AG10803 (cell line): ENCODE data around the gene FTO.

ENCODE experiments used
- DNase-seq: peaks from one replicate; pipeline ENCODE4 v3.0.0; 2010; ENCODE audit warnings: low read depth
- H3K4me3 ChIP-seq: 2 replicates; pipeline ENCODE4 v1.5.1; 2011; ENCODE audit warnings: mild to moderate bottlenecking, low read length, control low read depth
- TF ChIP-seq, protein P1 (sequence below): conservative IDR thresholded peaks from 2 replicates; pipeline ENCODE4 v1.5.1; 2011; ENCODE audit warnings: mild to moderate bottlenecking, low read length, control low read depth, inconsistent platforms

The FTO gene

GRCh38 chr16:53893731-53894435, 189.9 kb downstream of the FTO start:
- TF ChIP-seq, protein P1, sequence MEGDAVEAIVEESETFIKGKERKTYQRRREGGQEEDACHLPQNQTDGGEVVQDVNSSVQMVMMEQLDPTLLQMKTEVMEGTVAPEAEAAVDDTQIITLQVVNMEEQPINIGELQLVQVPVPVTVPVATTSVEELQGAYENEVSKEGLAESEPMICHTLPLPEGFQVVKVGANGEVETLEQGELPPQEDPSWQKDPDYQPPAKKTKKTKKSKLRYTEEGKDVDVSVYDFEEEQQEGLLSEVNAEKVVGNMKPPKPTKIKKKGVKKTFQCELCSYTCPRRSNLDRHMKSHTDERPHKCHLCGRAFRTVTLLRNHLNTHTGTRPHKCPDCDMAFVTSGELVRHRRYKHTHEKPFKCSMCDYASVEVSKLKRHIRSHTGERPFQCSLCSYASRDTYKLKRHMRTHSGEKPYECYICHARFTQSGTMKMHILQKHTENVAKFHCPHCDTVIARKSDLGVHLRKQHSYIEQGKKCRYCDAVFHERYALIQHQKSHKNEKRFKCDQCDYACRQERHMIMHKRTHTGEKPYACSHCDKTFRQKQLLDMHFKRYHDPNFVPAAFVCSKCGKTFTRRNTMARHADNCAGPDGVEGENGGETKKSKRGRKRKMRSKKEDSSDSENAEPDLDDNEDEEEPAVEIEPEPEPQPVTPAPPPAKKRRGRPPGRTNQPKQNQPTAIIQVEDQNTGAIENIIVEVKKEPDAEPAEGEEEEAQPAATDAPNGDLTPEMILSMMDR = no peak
- peak; percentile 63 for DNase-seq
- no peak overlapping the region for H3K4me3 ChIP-seq

- DNase-seq = no peak
- no peak overlapping the region for H3K4me3 ChIP-seq
- TF ChIP-seq, protein P1 = no peak
Observed at GRCh38 chr16:53894686-53895085, 190.7 kb downstream of the FTO start.

- no peak for DNase-seq
- no peak overlapping the region for H3K4me3 ChIP-seq
- TF ChIP-seq, protein P1 = no peak
Observed at GRCh38 chr16:53895433-53895832, 191.5 kb downstream of the FTO start.

DNA sequence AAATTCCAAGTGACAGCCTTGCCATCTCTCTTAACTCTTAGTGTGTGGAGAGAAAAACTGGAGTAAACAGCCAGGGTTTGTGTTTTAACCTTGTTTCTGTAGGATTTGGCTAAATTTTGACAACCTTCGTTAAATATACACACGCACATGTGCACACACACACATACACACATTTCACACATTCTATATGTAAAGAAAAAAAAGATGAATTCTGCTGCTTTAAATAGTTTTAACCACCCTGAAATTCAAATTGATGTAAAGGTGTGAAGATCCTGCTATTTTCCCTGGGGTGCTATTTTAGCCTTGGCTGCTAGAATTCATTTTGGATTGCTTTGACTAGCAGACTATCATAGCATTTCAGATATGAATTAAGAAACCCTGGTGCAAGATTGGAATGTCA, 191.9 kb downstream of the FTO start:
- no peak for DNase-seq
- TF ChIP-seq, protein P1 = no peak
- H3K4me3 ChIP-seq = no peak overlapping the region

- TF ChIP-seq, protein P1 = no peak
- no peak overlapping the region for H3K4me3 ChIP-seq
- DNase-seq = peak; percentile 10
Observed at GRCh38 chr16:53896722-53897121, 192.8 kb downstream of the FTO start.

DNA sequence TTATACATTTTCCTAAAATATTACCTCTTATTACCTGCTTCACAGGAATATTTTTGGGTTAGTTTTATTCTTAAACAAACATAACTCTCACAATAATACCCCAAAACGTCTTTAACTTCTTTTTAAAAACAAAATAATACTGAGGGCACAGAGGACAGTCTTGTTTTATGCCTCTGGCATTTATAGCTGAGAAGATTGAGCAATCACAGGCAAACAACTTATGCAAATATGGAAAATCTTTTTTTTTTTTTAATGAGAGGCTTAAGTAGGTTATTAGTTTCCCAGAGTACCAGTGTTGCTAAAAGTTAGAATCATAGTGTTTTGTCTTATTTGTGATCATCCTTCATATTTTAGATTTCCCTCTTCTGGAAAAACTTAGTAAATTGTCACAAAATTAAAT, 195.0 kb downstream of the FTO start:
- H3K4me3 ChIP-seq = no peak overlapping the region
- TF ChIP-seq, protein P1 = no peak
- peak; percentile 41 for DNase-seq

- TF ChIP-seq, protein P1 = no peak
- H3K4me3 ChIP-seq = no peak overlapping the region
- DNase-seq = no peak
Observed at GRCh38 chr16:53899431-53899830, 195.5 kb downstream of the FTO start.
